B cell (primary cell): Measurements from ENCODE around the gene SLC4A8. TPM values are rescaled to one million over a fixed set of nuclear protein-coding genes. Genes with fewer than 3 reads are reported as not detected.

Source experiments
- ATAC-seq: fragments of 200-7000 bp; cut with Tn5 transposase; one replicate; pipeline ENCODE4 v1.10.0; 2021; ENCODE audit warnings: low read depth, mild to moderate bottlenecking, moderate number of reproducible peaks, moderate library complexity
- CTCF ChIA-PET: fragments of 350-600 bp; sonication (Branson Sonifier 250); formaldehyde crosslinking; loops from one replicate; lab custom pipeline; 2021; ENCODE audit warnings: antibody characterized with exemption, inconsistent platforms; lab: Charles Lee
- POLR2A ChIA-PET: fragments of 350-600 bp; sonication (Branson Sonifier 250); formaldehyde crosslinking; loops from one replicate; lab custom pipeline; 2021; ENCODE audit warnings: antibody characterized with exemption; lab: Charles Lee
- DNase-seq: peaks from one replicate; pipeline ENCODE4 v3.0.0; 2013
- H2AFZ ChIP-seq: 2 replicates; pipeline ENCODE4 v1.6.1; 2012; ENCODE audit warnings: mild to moderate bottlenecking, low read depth, low read length; ENCODE audit not compliant: insufficient read depth, poor library complexity, severe bottlenecking
- H3K27ac ChIP-seq, 2 donors: 1 replicate in 1 of 2; 2 replicates in 1 of 2; pipeline ENCODE4 v1.5.1; 2012 to 2013; ENCODE audit warnings: low read length in 2 of 2, mild to moderate bottlenecking in 2 of 2, moderate library complexity in 1 of 2
- H3K27me3 ChIP-seq, 4 experiments: fragments of 200-600 bp in 1 of 4; sonication (generic) in 1 of 4; replicated peaks in 1 of 4; 1 replicate in 2 of 4; 2 replicates in 2 of 4; pipeline versions ENCODE4 v1.6.1 to v1.7.0; 2013 to 2016; ENCODE audit warnings: low read length in 3 of 4, mild to moderate bottlenecking in 2 of 4, mixed read lengths in 1 of 4, moderate library complexity in 1 of 4; ENCODE audit not compliant: insufficient read depth in 4 of 4, control insufficient read depth in 3 of 4; ENCODE audit errors: control extremely low read depth in 1 of 4
- H3K36me3 ChIP-seq, 2 experiments: replicated peaks in 1 of 2; 1 replicate in 1 of 2; 2 replicates in 1 of 2; pipeline versions ENCODE4 v1.6.1 to v1.7.1; 2013; ENCODE audit warnings: low read length in 1 of 2; ENCODE audit not compliant: insufficient read depth in 2 of 2, control insufficient read depth in 1 of 2; ENCODE audit errors: control extremely low read depth in 1 of 2, extremely low read depth in 1 of 2
- H3K4me1 ChIP-seq, 2 donors: fragments of 200-600 bp in 1 of 2; sonication (generic) in 1 of 2; 1 replicate in 1 of 2; 2 replicates in 1 of 2; pipeline versions ENCODE4 v1.5.1 to v1.6.1; 2013 to 2017; ENCODE audit warnings: low read length in 2 of 2; ENCODE audit not compliant: control insufficient read depth in 2 of 2, insufficient read depth in 2 of 2
- H3K4me2 ChIP-seq: replicated peaks from 2 replicates; pipeline ENCODE3; 2012; ENCODE audit warnings: mild to moderate bottlenecking, low read depth, low read length; ENCODE audit not compliant: poor library complexity, severe bottlenecking
- H3K4me3 ChIP-seq, 5 experiments: fragments of 200-600 bp in 1 of 5; sonication (generic) in 1 of 5; 1 replicate in 3 of 5; 2 replicates in 2 of 5; pipeline versions ENCODE4 v1.5.1 to v1.7.0; 2011 to 2016; ENCODE audit warnings: low read length in 4 of 5, mild to moderate bottlenecking in 4 of 5, low read depth in 2 of 5, control low read depth in 1 of 5, moderate library complexity in 1 of 5; ENCODE audit not compliant: insufficient read depth in 1 of 5; ENCODE audit errors: control extremely low read depth in 1 of 5, extremely low read depth in 1 of 5
- H3K79me2 ChIP-seq: fragments of 200-600 bp; sonication (generic); one replicate; pipeline ENCODE4 v1.6.0; 2016; ENCODE audit warnings: low read length; ENCODE audit not compliant: control insufficient read depth, insufficient read depth
- H3K9ac ChIP-seq: fragments of 200-600 bp; sonication (generic); 2 replicates; pipeline ENCODE4 v1.6.1; 2017; ENCODE audit warnings: mild to moderate bottlenecking, low read length, moderate library complexity
- H3K9me3 ChIP-seq, 3 donors: one replicate each; pipeline versions ENCODE4 v1.6.1 to v1.7.1; 2013; ENCODE audit warnings: low read length in 2 of 3; ENCODE audit not compliant: control insufficient read depth in 2 of 3, insufficient read depth in 1 of 3; ENCODE audit errors: control extremely low read depth in 1 of 3
- H4K20me1 ChIP-seq: 2 replicates; pipeline ENCODE4 v1.6.0; 2012; ENCODE audit warnings: mild to moderate bottlenecking, low read length; ENCODE audit not compliant: insufficient read depth, control insufficient read depth, poor library complexity, severe bottlenecking
- H3K27ac Mint-ChIP-seq: one replicate; pipeline ENCODE4 v1.8.0; 2021; ENCODE audit warnings: mixed read lengths
- H3K27me3 Mint-ChIP-seq: one replicate; pipeline ENCODE4 v1.8.0; 2021; ENCODE audit warnings: mixed read lengths
- H3K4me1 Mint-ChIP-seq: one replicate; pipeline ENCODE4 v1.8.0; 2021; ENCODE audit warnings: mixed read lengths
- H3K4me3 Mint-ChIP-seq: one replicate; pipeline ENCODE4 v1.8.0; 2021; ENCODE audit warnings: mixed read lengths
- H3K9me3 Mint-ChIP-seq: one replicate; pipeline ENCODE4 v1.8.0; 2022; ENCODE audit warnings: mixed read lengths; ENCODE audit not compliant: insufficient read depth
- CTCF ChIP-seq: fragments of 200-600 bp; IDR thresholded peaks from one replicate; pipeline ENCODE4 v1.8.0; 2022; ENCODE audit warnings: antibody characterized with exemption, mild to moderate bottlenecking
- EZH2 ChIP-seq: IDR thresholded peaks from 2 replicates; pipeline ENCODE4 v1.6.1; 2012; ENCODE audit warnings: borderline replicate concordance, low read depth, mild to moderate bottlenecking, moderate library complexity, low read length; ENCODE audit not compliant: insufficient read depth, poor library complexity, severe bottlenecking
- WGBS: methylation state at CpG from one replicate; pipeline ENCODE4 v1.1.5; 2013; ENCODE audit warnings: missing lambda C conversion rate; ENCODE audit not compliant: insufficient coverage; 5-methylcytosine and 5-hydroxymethylcytosine counted together
- intact Hi-C: fragments of 100-400 bp; cut with micrococcal nuclease; formaldehyde crosslinking; loops from one replicate; pipeline ENCODE4 v1.10.0; 2022
- polyA plus RNA-seq: library from polyadenylated mRNA; depleted of rRNA; stranded (reverse); fragments of >200 nt; gene quantifications from 2 replicates; pipeline ENCODE4 v1.2.3, GENCODE V29; 2012
- total RNA-seq, 2 donors: library from RNA; stranded (reverse); fragments of 120-200 nt in 1 of 2; gene quantifications; 1 replicate in 1 of 2; 2 replicates in 1 of 2; pipeline versions ENCODE4 v1.2.3 to v1.2.4, GENCODE V29; 2013 to 2022

Gene SLC4A8
- total and polyA plus RNA-seq, 2 donors (not counting 1 experiment from before 2014, with no cell fraction given) = 3.1 to 3.2 TPM

GRCh38 chr12:51405801-51406207 lies 18.8 kb upstream of the SLC4A8 start:
- H3K4me3 ChIP-seq = no peak overlapping the region
- Mint-ChIP-seq H3K27me3 (no peaks in the 10 kb centered on the region), H3K27ac (no peak overlapping the region), H3K4me1 (peaks cover 6% of the 10 kb centered on the region), H3K4me3 (no peak overlapping the region), H3K9me3 (no peaks in the 10 kb centered on the region)
- H3K9ac ChIP-seq = no peak overlapping the region
- no peak for DNase-seq
- ChIA-PET CTCF (no interaction called here), POLR2A (no interaction called here)
- H3K4me1 ChIP-seq = no peaks in the 10 kb centered on the region
- H3K27ac ChIP-seq = no peak overlapping the region
- no peaks in the 10 kb centered on the region for H3K36me3 ChIP-seq
- no peak overlapping the region for H3K4me2 ChIP-seq
- no peaks in the 10 kb centered on the region for H3K27me3 ChIP-seq
- peaks cover 15% of the 10 kb centered on the region for H3K79me2 ChIP-seq
- no peak overlapping the region for H2AFZ ChIP-seq
- no peaks in the 10 kb centered on the region for H3K9me3 ChIP-seq
- no peaks in the 10 kb centered on the region for H4K20me1 ChIP-seq
- ATAC-seq = no peak
- WGBS = 100% methylated on average over 2 of the region's 3 CpGs
- TF ChIP-seq CTCF = no peak
- TF ChIP-seq EZH2 = no peak
- intact Hi-C loops = no loop called here

- ChIA-PET CTCF (no interaction called here), POLR2A (no interaction called here)
- no peak for ATAC-seq
- no peak for DNase-seq
- H3K27ac ChIP-seq = no peak overlapping the region
- intact Hi-C loops = no loop called here
- TF ChIP-seq EZH2 (no peak), CTCF (no peak)
- no peaks in the 10 kb centered on the region for H3K4me1 ChIP-seq
- no peak overlapping the region for H3K4me3 ChIP-seq
- no peak overlapping the region for H3K27ac Mint-ChIP-seq
- no peaks in the 10 kb centered on the region for H3K27me3 Mint-ChIP-seq
- no peaks in the 10 kb centered on the region for H3K9me3 ChIP-seq
- no peaks in the 10 kb centered on the region for H3K9me3 Mint-ChIP-seq
- H3K4me3 Mint-ChIP-seq = no peak overlapping the region
- H4K20me1 ChIP-seq = no peaks in the 10 kb centered on the region
- no peaks in the 10 kb centered on the region for H3K27me3 ChIP-seq
- peaks cover 10% of the 10 kb centered on the region for H3K79me2 ChIP-seq
- H3K4me1 Mint-ChIP-seq = peaks cover 6% of the 10 kb centered on the region
- H3K9ac ChIP-seq = no peak overlapping the region
- H3K4me2 ChIP-seq = no peak overlapping the region
- no peak overlapping the region for H2AFZ ChIP-seq
- no peaks in the 10 kb centered on the region for H3K36me3 ChIP-seq
- 85% methylated on average over 3 of the region's 3 CpGs for WGBS
Observed at GRCh38 chr12:51406290-51406689, 18.3 kb upstream of the SLC4A8 start.
